PFSK-1 (cell line): ENCODE data around the gene GOLIM4.

ENCODE experiments used
- FOXP2 ChIP-seq: optimal IDR thresholded peaks from 2 replicates; pipeline ENCODE3; 2011; ENCODE audit warnings: borderline replicate concordance, control low read depth, inconsistent platforms; ENCODE audit not compliant: insufficient read depth; ENCODE audit errors: extremely low read length, extremely low read depth
- POLR2AphosphoS5 ChIP-seq: IDR thresholded peaks from 2 replicates; pipeline ENCODE4 v1.6.1; 2012; ENCODE audit warnings: low read depth, mild to moderate bottlenecking, control low read depth, low read length, moderate library complexity
- REST ChIP-seq, 2 experiments: IDR thresholded peaks; 2 replicates each; pipeline versions ENCODE4 v1.6.1 to v1.8.0; 2011 to 2012; ENCODE audit warnings: low read depth in 2 of 2, low read length in 2 of 2, control low read depth in 1 of 2, inconsistent platforms in 1 of 2, mild to moderate bottlenecking in 1 of 2, moderate library complexity in 1 of 2; ENCODE audit not compliant: insufficient read depth in 1 of 2
- SIN3A ChIP-seq: IDR thresholded peaks from 2 replicates; pipeline ENCODE4 v1.6.1; 2012; ENCODE audit warnings: mild to moderate bottlenecking, low read length, moderate library complexity, borderline replicate concordance; ENCODE audit not compliant: insufficient read depth
- TAF1 ChIP-seq: IDR thresholded peaks from 2 replicates; pipeline ENCODE4 v1.6.1; 2012; ENCODE audit warnings: low read length, control low read depth, borderline replicate concordance; ENCODE audit not compliant: insufficient read depth

GOLIM4 gene

GRCh38 chr3:167976516-167977361 lies 119.0 kb downstream of the GOLIM4 start:
- TF ChIP-seq FOXP2 = no peak
- no peak for TF ChIP-seq POLR2AphosphoS5
- no peak for TF ChIP-seq TAF1
- no peak for TF ChIP-seq REST (IDR thresholded peaks at IDR 0.05; ENCODE audit: insufficient read depth in 1 of 2, low read depth in 2 of 2, low read length in 2 of 2)

GRCh38 chr3:167973901-167974300 lies 121.8 kb downstream of the GOLIM4 start:
- TF ChIP-seq REST (IDR thresholded peaks at IDR 0.05; ENCODE audit: insufficient read depth in 1 of 2, low read depth in 2 of 2, low read length in 2 of 2) (no peak), POLR2AphosphoS5 (no peak), SIN3A (no peak), TAF1 (no peak), FOXP2 (no peak)

GRCh38 chr3:167973046-167973445 lies 122.7 kb downstream of the GOLIM4 start:
- no peak for TF ChIP-seq SIN3A
- no peak for TF ChIP-seq TAF1
- no peak for TF ChIP-seq REST (IDR thresholded peaks at IDR 0.05; ENCODE audit: insufficient read depth in 1 of 2, low read depth in 2 of 2, low read length in 2 of 2)

GRCh38 chr3:167972502-167972901 lies 123.2 kb downstream of the GOLIM4 start:
- TF ChIP-seq REST (IDR thresholded peaks at IDR 0.05; ENCODE audit: insufficient read depth in 1 of 2, low read depth in 2 of 2, low read length in 2 of 2) = no peak
- TF ChIP-seq SIN3A = no peak
- no peak for TF ChIP-seq POLR2AphosphoS5
- no peak for TF ChIP-seq TAF1
- TF ChIP-seq FOXP2 = no peak

- no peak for TF ChIP-seq TAF1
- no peak for TF ChIP-seq FOXP2
- no peak for TF ChIP-seq POLR2AphosphoS5
- no peak for TF ChIP-seq REST (IDR thresholded peaks at IDR 0.05; ENCODE audit: insufficient read depth in 1 of 2, low read depth in 2 of 2, low read length in 2 of 2)
- TF ChIP-seq SIN3A = no peak
These were observed 126.2 kb downstream of the GOLIM4 start for GRCh38 chr3:167969548-167969947.
